ENCODE measurements around the gene ACOX2.

Gene ACOX2

DNA sequence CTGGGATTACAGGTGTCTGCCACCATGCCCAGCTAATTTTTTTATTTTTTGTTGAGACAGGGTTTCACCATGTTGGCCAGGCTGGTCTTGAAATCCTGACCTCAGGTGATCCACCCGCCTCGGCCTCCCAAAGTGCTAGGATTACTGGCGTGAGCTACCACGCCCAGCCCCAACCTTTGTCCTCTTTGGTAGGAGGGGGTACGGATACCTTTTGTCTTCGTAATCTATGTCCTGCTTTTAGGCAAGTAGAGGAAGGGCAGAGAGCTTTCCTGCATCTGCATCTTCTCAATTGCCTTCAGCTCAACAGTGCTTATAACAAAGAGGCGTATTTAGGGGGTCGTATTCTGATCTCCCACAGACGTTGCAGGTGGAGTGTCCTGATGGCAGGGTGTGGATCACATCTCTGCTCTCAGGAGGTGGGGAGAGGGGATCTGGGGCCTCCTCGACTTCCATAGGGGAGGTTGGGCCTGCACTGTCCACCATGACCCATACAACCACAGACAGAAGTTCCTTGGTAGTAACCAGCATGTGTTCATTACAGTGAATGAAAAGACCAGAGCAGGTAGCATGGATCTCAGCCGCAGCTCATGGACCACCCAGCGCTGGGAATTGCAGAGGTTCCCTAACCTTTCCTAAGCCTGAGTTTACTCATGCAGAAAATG, 66.5 kb downstream of the ACOX2 start:
- DNase-seq: no peak

- no peak for DNase-seq
These were observed 67.9 kb downstream of the ACOX2 start for GRCh38 chr3:58469096-58469495.

DNA sequence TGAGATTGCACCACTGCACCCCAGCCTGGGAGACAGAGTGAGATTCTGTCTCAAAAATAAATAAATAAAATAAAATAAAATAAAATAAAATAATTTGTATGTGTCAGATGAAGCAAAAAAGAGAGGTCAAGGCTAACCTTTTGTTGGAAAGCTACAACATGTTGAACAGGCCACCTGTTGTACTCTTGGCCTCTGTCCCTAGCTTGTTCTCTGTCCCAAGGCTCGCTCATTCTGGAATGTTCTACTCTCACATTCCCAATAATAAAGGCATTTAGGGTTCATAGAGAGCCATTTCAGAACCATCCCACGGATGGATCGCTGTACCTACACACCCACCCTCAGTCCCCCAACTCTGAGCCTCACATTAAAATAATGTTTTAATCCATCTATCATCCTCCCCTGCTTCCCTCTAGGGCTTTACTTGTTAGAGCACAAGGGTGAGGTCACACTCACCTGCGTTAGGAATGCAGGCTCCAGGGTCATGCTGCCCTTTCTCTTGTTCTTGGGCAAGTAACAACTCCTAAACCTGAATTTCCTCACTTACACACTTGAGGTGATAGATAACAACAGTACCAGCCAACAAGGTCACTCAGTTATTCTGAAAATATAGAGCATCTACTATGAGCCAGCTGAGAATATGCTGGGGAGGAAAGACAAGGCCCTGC, 70.0 kb downstream of the ACOX2 start:
- no peak for DNase-seq

- DNase-seq: peak; percentile 7
These were observed 72.1 kb downstream of the ACOX2 start for GRCh38 chr3:58464866-58465265.

DNA sequence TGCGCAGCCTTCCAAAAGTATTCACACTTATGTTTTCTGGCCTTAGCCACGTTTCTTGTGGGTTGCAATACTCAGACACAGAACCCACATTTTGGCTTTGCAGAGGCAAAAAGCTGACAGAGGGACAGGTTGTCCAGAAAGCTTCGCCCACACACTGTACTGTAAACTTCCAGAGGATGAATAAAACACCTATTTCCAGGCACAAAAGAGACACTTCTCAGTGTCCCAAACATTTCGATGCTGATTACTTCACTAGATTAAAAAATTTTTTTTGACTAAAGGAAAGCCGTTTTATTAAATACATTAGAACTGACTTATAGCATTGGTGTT, 73.1 kb downstream of the ACOX2 start:
- DNase-seq: no peak

GRCh38 chr3:58463181-58463941, 73.6 kb downstream of the ACOX2 start:
- peak; percentile 77 for DNase-seq

DNA sequence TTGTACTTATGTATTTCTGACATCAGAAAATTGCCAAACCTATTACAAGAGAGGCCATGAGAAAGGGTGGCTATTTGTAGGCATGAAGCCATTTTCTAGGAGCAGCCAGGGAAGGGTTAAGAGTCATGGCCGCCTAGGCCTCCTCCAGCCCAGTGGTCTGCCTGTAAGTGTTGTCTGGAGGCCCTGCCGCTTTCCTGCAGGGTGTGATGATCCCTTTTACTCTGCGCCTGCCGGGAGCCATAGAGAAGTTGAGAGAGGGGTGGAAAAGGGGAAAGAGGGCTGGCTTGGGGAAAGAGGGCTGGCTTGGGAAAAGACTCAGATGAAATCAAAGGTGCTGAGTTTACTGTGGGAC, 74.2 kb downstream of the ACOX2 start:
- DNase-seq: no peak

DNA sequence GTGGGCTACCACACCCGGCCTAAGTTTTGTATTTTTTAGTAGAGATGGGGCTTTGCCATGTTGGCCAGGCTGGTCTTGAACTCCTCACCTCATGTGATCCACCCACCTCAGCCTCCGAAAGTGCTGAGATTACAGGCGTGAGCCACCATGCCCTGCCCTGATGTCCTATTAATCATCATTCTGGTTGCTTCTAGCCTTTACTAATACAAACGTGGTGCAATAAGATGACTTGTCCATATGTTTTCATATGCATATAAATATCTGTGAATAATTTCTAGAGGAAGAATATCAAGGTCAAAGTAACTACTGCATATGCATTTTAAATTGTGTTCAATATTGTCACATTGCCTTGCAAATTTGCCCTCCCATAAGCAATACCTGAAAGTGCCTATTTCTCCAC, 77.8 kb downstream of the ACOX2 start:
- no peak for DNase-seq

Measured in activated naive CD4-positive, alpha-beta T cell treated with Interleukin-2 at 50 U/mL for 16 hours (primary cell).